Measurements from ENCODE around the gene SELENOK.

Gene SELENOK

DNA sequence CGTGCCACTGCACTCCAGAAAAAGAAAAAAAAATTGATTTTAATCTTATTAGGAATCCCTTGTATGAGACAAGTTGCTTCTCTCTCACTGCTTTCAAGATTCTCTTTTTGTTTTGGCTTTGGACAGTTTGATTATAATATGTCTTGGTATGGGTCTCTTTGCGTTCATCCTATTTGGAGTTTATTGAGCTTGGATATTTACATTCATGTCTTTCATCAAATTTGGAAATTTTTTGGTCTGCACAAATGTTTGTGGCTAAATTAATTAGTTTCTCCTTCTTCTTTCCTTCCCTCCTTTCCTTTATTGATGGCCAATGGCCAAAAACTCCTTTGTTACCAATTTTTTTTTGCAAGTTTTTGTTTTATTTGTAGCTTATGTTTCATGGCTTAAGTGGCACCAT lies 28.1 kb upstream of the SELENOK start:
- no peak overlapping the region for H3K4me3 ChIP-seq (ENCODE audit: extremely low read depth, insufficient read depth, low read length, poor library complexity, severe bottlenecking)
- H3K27ac ChIP-seq (ENCODE audit: low read depth, low read length, severe bottlenecking) = no peak overlapping the region
- WGBS, 2 experiments (ENCODE audit: insufficient coverage in 2 of 2) = no CpG with 5 or more reads among the region's 2 CpGs
- no peaks in the 10 kb centered on the region for H3K36me3 ChIP-seq (ENCODE audit: control insufficient read depth, insufficient read depth, low read length)
- no peaks in the 10 kb centered on the region for H3K4me1 ChIP-seq (ENCODE audit: control insufficient read depth, insufficient read depth, low read length, poor library complexity, severe bottlenecking)
- H3K9me3 ChIP-seq (ENCODE audit: control insufficient read depth, low read length) = no peaks in the 10 kb centered on the region

DNA sequence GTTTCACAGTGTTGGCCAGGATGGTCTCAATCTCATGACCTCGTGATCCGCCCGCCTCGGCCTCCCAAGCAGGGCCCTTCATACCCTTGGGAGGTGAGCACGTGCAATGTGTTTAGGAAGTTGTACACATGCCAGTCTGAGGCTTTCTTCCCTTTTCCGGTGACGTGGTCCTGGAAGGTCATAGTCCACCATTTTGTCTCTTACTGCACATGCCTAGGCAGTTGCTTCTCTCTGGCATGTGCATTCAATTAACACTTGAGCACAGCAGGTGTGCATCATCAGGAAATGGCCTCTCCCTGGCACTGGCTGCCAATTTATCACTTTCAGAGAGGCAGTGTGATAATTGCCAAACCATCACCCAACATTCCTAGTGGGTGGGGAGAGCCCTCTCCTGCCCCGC lies 21.7 kb upstream of the SELENOK start:
- Histone ChIP-seq H3K36me3 (ENCODE audit: control insufficient read depth, insufficient read depth, low read length) (no peaks in the 10 kb centered on the region), H3K4me1 (ENCODE audit: control insufficient read depth, insufficient read depth, low read length, poor library complexity, severe bottlenecking) (no peaks in the 10 kb centered on the region), H3K27ac (ENCODE audit: low read depth, low read length, severe bottlenecking) (no peak overlapping the region), H3K4me3 (ENCODE audit: extremely low read depth, insufficient read depth, low read length, poor library complexity, severe bottlenecking) (no peak overlapping the region), H3K9me3 (ENCODE audit: control insufficient read depth, low read length) (no peaks in the 10 kb centered on the region)
- 90 to 97% methylated on average over 7 of the region's 8 CpGs for WGBS, 2 experiments (ENCODE audit: insufficient coverage in 2 of 2)

DNA sequence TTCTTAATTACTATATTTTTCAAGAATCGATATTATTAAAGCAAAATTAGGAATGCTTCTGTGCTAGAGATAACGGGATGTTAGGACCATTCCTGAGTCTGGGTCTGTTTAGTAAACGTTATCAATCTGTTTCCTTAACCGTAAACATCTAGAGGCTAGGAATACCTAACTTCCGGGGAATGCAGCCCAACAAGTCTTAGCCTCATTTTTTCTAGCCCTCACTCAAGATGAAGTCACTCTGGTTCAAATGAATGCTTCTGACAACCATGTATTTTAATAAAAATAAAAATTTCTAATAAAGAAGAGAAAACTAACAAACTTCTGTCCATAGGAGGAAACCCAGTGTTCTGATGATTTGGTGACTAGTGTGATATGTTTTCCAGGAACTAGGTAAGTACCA lies 11.1 kb upstream of the SELENOK start:
- WGBS, 2 experiments (ENCODE audit: insufficient coverage in 2 of 2) = 84% methylated on average over 3 to 4 of the region's 5 CpGs
- no peak overlapping the region for H3K27ac ChIP-seq (ENCODE audit: low read depth, low read length, severe bottlenecking)

DNA sequence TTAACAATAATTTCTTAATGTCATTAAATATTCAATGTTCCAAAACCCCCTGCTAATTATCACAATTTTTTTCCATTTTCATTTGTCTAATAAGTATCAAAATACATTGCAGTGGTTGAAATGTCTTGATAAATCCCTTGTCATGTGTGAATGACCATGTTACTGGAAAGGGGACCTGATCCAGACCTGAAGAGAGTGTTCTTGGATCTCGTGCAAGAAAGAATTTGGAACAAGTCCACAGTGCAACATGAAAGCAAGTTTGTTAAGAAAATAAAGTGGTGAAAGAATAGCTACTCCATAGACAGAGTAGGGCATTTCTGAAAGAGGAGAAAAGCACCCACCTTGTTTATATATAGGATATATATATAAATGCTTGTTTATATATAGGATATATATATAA lies 10.4 kb upstream of the SELENOK start:
- H3K36me3 ChIP-seq (ENCODE audit: control insufficient read depth, insufficient read depth, low read length) = no peaks in the 10 kb centered on the region
- 86% methylated on average over 1 of the region's 1 CpG; no CpG with 5 or more reads in 1 of the 2 experiments for WGBS, 2 experiments (ENCODE audit: insufficient coverage in 2 of 2)
- H3K27ac ChIP-seq (ENCODE audit: low read depth, low read length, severe bottlenecking) = no peak overlapping the region
- no peaks in the 10 kb centered on the region for H3K9me3 ChIP-seq (ENCODE audit: control insufficient read depth, low read length)
- H3K4me3 ChIP-seq (ENCODE audit: extremely low read depth, insufficient read depth, low read length, poor library complexity, severe bottlenecking) = no peak overlapping the region
- no peaks in the 10 kb centered on the region for H3K4me1 ChIP-seq (ENCODE audit: control insufficient read depth, insufficient read depth, low read length, poor library complexity, severe bottlenecking)

More for the DNA sequence above, 11.1 kb upstream of the SELENOK start:
- Histone ChIP-seq H3K4me1 (ENCODE audit: control insufficient read depth, insufficient read depth, low read length, poor library complexity, severe bottlenecking) (no peaks in the 10 kb centered on the region), H3K9me3 (ENCODE audit: control insufficient read depth, low read length) (no peaks in the 10 kb centered on the region), H3K4me3 (ENCODE audit: extremely low read depth, insufficient read depth, low read length, poor library complexity, severe bottlenecking) (no peak overlapping the region), H3K36me3 (ENCODE audit: control insufficient read depth, insufficient read depth, low read length) (no peaks in the 10 kb centered on the region)

DNA sequence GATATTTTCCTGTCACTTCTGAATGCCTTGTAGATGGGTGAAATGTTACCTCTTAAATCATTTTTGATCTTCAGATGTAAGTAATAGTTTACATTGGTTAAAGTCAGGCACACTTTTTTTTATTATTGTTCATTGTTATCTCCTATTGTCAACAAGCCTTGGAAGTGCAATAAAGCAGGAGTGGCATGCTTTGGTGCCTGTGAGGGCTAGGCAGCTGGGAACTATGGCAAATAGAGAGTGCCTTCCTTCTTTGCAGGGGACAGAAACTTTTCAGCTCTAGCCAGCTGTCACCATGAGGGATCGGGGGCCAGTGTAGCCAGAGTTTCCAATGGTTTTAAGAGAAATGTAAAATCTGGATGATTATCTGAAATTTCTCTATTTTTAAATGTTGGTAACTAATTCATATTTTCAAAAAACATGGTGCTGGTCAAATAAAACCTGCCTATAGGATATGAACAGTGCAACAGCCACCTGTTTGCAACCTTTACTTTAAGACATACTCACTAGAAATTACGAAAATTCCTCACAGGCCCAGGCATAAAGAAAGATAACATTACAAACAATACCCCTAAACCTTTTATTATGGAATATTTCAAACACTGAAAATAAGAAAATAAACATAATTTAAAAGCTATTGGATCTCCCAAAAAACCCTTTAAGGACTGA lies 9.1 kb upstream of the SELENOK start:
- no peak overlapping the region for H3K27ac ChIP-seq (ENCODE audit: low read depth, low read length, severe bottlenecking)
- 80% methylated on average over 1 of the region's 2 CpGs; no CpG with 5 or more reads in 1 of the 2 experiments for WGBS, 2 experiments (ENCODE audit: insufficient coverage in 2 of 2)
- H3K4me1 ChIP-seq (ENCODE audit: control insufficient read depth, insufficient read depth, low read length, poor library complexity, severe bottlenecking) = no peaks in the 10 kb centered on the region
- no peaks in the 10 kb centered on the region for H3K9me3 ChIP-seq (ENCODE audit: control insufficient read depth, low read length)
- H3K36me3 ChIP-seq (ENCODE audit: control insufficient read depth, insufficient read depth, low read length) = no peaks in the 10 kb centered on the region
- H3K4me3 ChIP-seq (ENCODE audit: extremely low read depth, insufficient read depth, low read length, poor library complexity, severe bottlenecking) = no peak overlapping the region

DNA sequence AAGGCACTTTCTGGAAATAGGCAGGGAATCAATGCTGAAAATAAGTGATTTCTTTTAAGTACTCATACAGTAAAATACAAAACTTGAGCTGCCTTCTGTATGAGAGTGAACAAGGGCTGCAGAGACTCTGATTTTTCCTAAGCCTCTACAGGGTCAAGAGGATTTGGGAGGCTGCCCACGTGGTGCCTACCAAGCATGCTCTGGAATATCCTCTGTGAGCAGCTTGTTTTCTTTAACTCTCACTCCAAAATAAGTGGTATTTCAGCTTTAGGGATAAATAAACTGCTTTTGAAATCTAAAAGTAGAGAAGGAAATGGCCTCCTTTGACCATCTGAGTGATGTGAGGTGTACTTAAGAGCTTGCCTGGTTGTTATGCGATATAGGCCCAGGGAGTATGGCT lies 8.1 kb upstream of the SELENOK start:
- WGBS, 2 experiments (ENCODE audit: insufficient coverage in 2 of 2) = 60 to 70% methylated on average over 1 of the region's 2 CpGs
- no peaks in the 10 kb centered on the region for H3K36me3 ChIP-seq (ENCODE audit: control insufficient read depth, insufficient read depth, low read length)
- H3K27ac ChIP-seq (ENCODE audit: low read depth, low read length, severe bottlenecking) = no peak overlapping the region
- no peaks in the 10 kb centered on the region for H3K9me3 ChIP-seq (ENCODE audit: control insufficient read depth, low read length)
- H3K4me1 ChIP-seq (ENCODE audit: control insufficient read depth, insufficient read depth, low read length, poor library complexity, severe bottlenecking) = no peaks in the 10 kb centered on the region
- no peak overlapping the region for H3K4me3 ChIP-seq (ENCODE audit: extremely low read depth, insufficient read depth, low read length, poor library complexity, severe bottlenecking)

DNA sequence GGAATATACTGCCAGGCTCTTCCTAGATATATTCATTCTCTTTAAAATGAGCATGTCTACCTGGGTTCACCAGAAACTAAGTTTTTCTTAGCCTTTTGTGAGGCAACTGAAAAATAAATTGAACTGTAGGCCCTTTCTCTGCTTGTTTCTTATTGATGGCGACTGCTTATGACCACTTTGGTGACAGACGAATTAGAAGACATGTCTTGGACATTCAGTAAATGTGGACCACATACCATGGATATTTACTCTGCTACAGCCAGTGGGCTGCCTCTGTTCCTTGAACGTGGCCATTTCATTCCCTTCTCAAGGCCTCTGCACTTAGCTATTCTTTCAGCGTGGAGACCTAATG lies 603 bp upstream of the SELENOK start:
- Histone ChIP-seq H3K9me3 (ENCODE audit: control insufficient read depth, low read length) (no peaks in the 10 kb centered on the region), H3K27ac (ENCODE audit: low read depth, low read length, severe bottlenecking) (peak overlapping the region; percentile 94), H3K36me3 (ENCODE audit: control insufficient read depth, insufficient read depth, low read length) (peaks cover 13% of the 10 kb centered on the region), H3K4me1 (ENCODE audit: control insufficient read depth, insufficient read depth, low read length, poor library complexity, severe bottlenecking) (no peaks in the 10 kb centered on the region), H3K4me3 (ENCODE audit: extremely low read depth, insufficient read depth, low read length, poor library complexity, severe bottlenecking) (peak overlapping the region; percentile 86)
- 65 to 74% methylated on average over 4 of the region's 4 CpGs for WGBS, 2 experiments (ENCODE audit: insufficient coverage in 2 of 2)

DNA sequence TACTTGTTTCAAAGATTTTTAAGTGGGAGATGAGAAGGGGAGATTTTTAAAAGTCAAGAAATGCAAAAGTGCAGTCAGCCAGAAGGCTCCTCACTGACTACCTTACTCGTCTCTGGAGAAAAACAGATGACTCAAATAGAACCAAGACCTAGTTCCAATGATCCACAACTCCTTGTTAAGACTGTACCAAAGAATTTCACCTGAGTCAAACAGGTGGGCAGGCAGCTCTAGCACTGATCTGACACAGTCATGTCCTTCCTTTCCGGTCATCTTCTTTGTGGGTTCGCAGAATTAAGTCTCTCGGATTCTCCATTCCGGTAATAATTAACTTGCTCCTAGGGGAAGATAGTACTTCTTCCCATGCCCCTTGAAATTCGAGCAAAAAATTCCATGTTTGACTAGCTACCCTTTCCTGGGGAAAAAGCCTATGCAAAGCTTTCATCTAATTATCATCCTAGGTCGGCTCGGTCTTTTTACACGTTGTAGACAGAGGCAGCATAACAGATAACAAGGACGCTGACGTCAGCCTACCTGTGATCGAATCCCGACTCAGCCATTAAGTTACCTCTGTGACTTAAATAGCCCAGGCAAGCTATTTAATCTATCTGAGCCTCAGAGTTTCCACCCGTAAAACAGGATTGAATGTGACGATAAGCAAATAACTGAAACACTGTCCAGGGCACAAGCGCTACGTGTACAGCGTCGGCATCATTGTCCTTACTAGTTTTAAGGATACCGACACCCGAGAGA lies 758 bp downstream of the SELENOK start:
- no peaks in the 10 kb centered on the region for H3K9me3 ChIP-seq (ENCODE audit: control insufficient read depth, low read length)
- H3K36me3 ChIP-seq (ENCODE audit: control insufficient read depth, insufficient read depth, low read length) = peaks cover 25% of the 10 kb centered on the region
- H3K27ac ChIP-seq (ENCODE audit: low read depth, low read length, severe bottlenecking) = peak overlapping the region; percentile 94
- peak overlapping the region; percentile 86 for H3K4me3 ChIP-seq (ENCODE audit: extremely low read depth, insufficient read depth, low read length, poor library complexity, severe bottlenecking)
- 7 to 8% methylated on average over 16 to 21 of the region's 21 CpGs for WGBS, 2 experiments (ENCODE audit: insufficient coverage in 2 of 2)
- no peaks in the 10 kb centered on the region for H3K4me1 ChIP-seq (ENCODE audit: control insufficient read depth, insufficient read depth, low read length, poor library complexity, severe bottlenecking)

DNA sequence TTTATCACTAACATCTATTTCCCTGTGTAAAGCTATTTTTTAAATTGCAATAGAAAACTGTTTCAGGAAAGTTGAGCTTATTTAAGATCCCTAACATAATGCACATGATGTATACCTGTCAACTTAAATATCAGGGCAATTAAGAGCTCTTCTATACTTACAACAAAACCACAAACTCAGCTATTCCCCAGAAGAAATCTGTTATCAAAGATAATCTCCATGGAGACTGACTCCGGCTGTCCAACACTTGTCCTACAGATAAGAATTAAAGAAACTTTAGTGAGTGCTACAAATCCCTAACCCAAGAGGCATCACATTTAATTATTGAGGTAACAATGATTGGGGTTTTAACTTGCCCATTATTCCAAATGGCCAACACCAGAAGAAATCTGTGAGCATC lies 3.4 kb downstream of the SELENOK start:
- H3K4me3 ChIP-seq (ENCODE audit: extremely low read depth, insufficient read depth, low read length, poor library complexity, severe bottlenecking) = no peak overlapping the region
- WGBS, 2 experiments (ENCODE audit: insufficient coverage in 2 of 2) = 80% methylated on average over 1 of the region's 1 CpG; no CpG with 5 or more reads in 1 of the 2 experiments
- H3K27ac ChIP-seq (ENCODE audit: low read depth, low read length, severe bottlenecking) = no peak overlapping the region
- H3K36me3 ChIP-seq (ENCODE audit: control insufficient read depth, insufficient read depth, low read length) = peaks cover 46% of the 10 kb centered on the region
- H3K4me1 ChIP-seq (ENCODE audit: control insufficient read depth, insufficient read depth, low read length, poor library complexity, severe bottlenecking) = no peaks in the 10 kb centered on the region
- no peaks in the 10 kb centered on the region for H3K9me3 ChIP-seq (ENCODE audit: control insufficient read depth, low read length)

DNA sequence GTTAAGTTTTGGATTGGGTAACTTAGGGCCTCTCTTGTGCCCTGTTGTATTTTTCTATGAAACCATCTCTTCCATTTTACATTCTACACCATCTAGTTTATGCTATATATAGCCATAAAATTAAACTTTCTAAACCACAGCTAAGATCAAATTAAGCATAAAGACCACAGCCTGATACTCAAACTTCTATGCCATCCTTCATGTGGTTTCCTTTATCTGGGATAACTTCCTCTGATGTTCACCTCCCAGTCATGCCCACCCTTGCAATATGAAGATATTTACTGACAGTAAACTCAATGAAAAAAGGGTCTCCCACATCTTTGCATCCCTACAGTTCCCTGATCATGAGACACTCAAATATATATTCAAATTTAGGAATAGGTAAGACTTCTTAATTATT lies 4.2 kb downstream of the SELENOK start:
- Histone ChIP-seq H3K4me1 (ENCODE audit: control insufficient read depth, insufficient read depth, low read length, poor library complexity, severe bottlenecking) (no peaks in the 10 kb centered on the region), H3K36me3 (ENCODE audit: control insufficient read depth, insufficient read depth, low read length) (peaks cover 54% of the 10 kb centered on the region), H3K27ac (ENCODE audit: low read depth, low read length, severe bottlenecking) (no peak overlapping the region), H3K4me3 (ENCODE audit: extremely low read depth, insufficient read depth, low read length, poor library complexity, severe bottlenecking) (no peak overlapping the region), H3K9me3 (ENCODE audit: control insufficient read depth, low read length) (no peaks in the 10 kb centered on the region)

DNA sequence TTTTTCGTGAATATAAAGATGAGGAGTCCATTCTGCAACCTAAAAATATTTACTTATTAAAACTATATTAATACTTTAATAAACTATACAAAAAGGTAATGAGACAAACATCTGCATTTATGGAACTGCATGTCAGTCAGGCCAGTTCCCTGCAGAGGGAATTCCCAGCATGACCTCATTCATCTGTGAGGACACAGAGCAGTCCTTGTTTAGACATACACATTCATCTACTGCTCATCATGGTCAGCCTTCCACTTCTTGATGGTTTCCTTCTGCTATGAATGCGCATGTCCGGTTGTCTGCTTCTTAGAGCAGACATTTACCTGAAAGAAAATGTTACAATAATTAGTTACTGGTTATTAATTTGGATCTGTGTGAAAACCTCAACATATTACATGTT lies 6.4 kb downstream of the SELENOK start:
- Histone ChIP-seq H3K4me1 (ENCODE audit: control insufficient read depth, insufficient read depth, low read length, poor library complexity, severe bottlenecking) (peaks cover 7% of the 10 kb centered on the region), H3K4me3 (ENCODE audit: extremely low read depth, insufficient read depth, low read length, poor library complexity, severe bottlenecking) (no peak overlapping the region), H3K36me3 (ENCODE audit: control insufficient read depth, insufficient read depth, low read length) (peaks cover 54% of the 10 kb centered on the region), H3K27ac (ENCODE audit: low read depth, low read length, severe bottlenecking) (no peak overlapping the region), H3K9me3 (ENCODE audit: control insufficient read depth, low read length) (no peaks in the 10 kb centered on the region)
- WGBS, 2 experiments (ENCODE audit: insufficient coverage in 2 of 2) = no CpG with 5 or more reads among the region's 3 CpGs

Data from mesodermal cell (in vitro differentiated cells).